NCI-H2196 (cell line): ENCODE measurements around the gene STARD5.

Source experiments
- DNase-seq: peaks from one replicate; lab custom pipeline; 2025; ENCODE audit not compliant: unreplicated experiment; lab: John Stamatoyannopoulos, UW

Gene STARD5

DNA sequence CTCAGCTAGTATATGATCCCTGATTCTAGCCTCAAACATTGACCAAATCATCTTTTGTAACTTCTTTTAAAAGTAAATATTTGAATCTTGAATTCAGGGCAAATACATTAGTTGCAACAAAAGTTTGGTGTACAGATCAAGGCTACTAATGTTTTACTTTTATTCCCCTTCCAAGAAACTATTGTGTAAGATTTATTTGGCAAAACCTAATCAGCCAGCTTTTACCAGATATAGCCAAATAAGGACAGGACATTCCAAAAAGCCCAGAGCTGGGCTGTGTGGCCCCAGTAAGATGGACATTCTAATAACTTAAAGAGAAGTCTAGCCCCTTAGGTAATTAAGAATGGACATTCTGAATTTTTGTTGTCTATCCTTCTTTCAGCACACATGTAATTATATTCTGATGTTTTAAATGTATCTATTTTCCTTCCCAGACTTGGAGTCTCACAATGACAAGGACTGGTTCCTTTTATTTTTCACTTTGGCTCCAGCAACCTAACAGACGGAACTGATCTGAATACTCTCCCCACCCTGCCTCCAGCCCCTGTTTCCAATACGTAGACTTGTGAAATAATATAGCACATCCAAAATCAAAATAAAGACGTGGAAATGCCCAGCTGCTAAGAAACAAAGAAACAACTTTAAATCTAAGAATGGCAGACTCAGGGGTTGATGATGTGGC lies 48.1 kb downstream of the STARD5 start:
- DNase-seq, result no peak

DNA sequence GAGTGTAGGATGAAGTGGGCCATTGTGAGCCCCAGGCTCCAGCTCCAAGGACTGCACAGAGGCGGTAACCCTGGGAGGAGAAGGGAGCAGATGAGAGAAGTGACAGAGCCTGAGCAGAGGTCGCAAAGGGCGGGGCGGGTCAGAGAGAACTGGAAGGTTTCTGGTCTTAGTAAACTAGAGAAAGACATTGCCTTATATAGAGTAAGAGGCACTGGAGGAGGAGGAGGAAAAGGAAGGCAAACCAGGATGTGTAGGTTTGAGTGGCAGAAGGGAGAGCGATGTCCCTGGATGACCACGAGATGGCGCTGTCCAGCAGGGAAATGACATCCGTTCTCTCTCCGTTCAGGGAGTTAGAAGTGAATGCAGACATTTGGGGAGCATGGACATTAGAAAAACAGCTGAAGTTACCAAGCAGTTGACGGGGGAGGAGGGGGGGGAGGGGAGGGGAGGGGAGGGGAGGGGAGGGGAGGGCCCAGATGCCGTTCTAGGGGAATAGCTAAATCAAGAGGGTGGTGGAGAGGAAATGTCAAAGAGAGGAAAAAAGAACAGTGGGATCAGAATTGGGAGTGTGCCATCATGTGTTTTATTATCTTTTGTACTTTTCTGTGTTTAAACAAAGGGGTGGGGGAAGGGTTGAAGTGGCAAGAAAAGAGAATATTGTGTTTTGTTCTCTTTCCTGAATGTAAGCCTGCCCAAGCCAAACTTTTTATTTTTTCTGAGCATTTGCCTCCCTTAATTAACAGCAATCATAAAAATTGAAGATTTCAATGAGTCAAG lies 48.8 kb downstream of the STARD5 start:
- DNase-seq, result peak; percentile 65

DNA sequence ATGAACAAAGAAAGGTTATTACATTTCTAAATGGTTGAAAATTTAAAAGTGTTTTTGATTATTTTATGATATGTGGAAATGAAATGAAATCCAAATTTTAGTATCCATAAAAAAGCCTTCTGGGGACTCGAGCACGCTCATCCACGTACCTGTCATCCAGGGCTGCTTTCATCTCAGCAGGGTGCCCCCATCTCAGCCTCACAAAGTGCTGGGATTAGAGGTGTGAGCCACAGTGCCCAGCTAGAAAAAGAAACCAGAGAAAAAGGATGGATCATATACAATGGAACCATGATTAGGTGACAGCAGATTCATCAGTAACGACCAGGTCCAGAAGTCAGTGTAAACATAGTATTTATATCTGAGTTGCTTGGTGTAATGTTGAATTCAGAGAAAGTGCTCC lies 49.7 kb downstream of the STARD5 start:
- no peak for DNase-seq

DNA sequence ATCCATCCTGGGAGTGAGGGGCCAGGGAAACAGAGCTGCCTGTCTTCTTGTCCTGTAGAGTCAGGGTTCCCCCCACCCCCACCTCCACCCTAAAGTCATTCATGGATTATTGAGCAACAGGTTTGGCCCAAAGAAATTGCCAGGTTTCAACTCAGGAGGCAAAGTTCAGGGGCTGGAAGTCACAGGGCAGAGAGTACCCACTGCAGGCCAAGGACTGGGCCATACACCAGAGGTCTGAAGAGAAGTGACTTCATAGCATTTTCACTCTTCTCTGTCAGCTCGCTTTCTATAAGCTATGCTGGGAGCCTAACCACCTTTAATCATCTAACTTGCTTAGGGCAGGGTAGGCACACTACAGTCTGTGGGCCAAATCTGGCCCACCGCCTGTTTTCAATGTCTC lies 50.1 kb downstream of the STARD5 start:
- no peak for DNase-seq

DNA sequence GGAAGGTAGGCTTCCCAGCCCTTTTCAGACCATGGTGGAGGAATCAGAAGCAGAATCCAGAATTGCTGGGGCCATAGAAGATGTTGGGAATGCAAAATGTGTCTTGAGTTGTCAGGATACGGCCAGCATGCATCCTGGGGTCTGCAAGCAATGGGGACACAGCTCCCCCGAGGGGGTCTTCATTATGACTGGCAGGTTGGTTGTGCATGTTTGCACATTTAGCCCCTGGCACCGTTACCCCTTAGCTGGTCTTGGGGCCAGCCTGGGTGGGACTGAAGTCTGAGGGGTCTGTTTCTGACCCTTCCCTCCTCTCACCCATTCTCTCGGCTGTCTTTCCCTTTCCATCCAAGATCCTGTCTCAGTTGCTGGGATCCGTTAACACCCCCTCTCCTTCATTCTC lies 50.7 kb downstream of the STARD5 start:
- no peak for DNase-seq

DNA sequence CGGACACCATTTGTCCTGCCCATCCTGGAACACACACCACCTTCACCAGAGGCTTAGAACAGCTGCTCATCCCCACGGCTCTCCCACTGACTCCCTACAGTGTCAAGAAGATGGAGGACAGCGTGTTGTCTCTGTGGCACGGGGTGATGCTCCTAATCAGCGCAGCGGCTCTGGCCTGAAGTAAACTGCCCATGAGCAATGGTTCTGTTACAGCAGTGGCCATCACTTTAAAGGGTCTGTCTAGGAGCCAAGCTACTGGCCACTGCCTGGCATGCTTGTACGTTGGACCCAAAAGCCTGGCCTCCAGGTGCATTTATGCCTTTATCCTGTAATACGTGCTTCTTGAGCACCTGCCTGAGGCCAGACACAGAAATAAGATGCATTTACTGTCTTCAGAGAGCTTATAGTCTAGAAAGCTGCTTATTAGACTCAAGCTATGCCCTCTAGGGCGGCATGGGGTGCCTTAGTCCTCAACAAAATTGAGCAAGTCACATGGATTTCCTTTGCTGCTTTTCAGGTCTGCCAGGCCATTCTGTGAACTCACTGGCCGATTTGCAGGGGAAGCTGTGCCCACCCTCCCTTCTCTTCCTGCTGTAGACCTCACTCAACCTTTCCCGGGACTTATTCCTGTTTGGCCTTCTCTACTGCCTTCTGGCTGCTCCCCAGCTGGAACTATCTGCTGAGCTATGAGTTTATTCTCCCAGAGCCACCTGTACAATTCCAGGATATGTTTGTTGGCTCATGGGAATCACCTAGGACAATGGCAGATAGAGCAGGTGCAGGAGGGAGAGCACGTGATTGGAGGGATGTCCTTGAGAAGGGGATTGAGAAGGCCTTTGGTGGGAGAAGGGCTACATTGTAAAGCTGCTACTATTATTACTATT lies 51.9 kb downstream of the STARD5 start:
- DNase-seq, result no peak

DNA sequence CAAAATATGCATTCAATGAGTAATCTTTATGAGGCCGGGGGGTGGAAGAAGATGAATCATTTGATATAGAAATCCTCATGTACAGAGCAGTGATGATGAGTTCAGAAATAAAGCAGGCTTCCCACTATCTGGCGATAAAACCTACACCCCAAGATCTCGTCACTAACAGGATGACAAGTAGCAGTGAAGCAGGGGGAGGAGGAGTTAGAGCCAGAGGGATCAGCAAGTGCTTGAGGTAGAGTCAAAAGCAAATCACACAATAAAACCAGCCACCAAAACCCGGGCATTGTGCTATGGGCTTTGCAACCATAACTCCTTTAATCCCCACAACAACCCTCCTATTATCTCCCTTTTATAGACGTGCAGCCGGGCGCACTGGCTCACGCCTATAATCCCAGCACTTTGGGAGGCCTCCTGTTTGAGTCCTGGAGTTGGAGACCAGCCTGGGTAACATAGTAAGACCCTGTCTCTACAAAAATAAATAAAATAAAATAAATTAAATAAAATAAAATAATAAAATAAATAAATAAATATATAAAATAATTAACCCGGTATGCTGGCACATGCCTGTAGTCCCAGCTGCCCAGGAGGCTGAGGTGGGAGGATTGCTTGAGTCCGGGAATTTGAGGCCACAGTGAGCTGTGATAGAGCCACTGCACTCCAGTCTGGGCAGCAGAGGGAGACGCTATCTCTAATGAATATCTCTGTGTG lies 53.0 kb downstream of the STARD5 start:
- no peak for DNase-seq

DNA sequence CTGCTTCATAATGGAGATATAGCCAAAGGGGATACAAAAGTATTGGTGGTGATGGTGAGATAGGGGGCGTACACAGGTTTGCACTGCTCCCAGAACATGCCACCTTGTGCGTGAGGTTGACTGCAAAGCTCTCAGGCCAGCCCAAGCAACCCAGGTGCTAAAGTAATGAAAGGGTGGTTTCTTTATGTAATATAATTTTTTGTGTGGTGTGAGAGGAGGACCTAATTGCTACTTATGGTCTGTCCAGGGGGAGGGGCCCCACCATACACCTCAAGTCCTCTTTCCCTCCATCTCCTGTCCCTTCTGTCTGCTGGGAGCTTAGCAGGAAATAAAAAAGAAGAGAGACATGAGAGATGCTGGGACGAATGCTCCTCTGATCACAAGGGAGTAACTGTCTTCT lies 53.8 kb downstream of the STARD5 start:
- no peak for DNase-seq

DNA sequence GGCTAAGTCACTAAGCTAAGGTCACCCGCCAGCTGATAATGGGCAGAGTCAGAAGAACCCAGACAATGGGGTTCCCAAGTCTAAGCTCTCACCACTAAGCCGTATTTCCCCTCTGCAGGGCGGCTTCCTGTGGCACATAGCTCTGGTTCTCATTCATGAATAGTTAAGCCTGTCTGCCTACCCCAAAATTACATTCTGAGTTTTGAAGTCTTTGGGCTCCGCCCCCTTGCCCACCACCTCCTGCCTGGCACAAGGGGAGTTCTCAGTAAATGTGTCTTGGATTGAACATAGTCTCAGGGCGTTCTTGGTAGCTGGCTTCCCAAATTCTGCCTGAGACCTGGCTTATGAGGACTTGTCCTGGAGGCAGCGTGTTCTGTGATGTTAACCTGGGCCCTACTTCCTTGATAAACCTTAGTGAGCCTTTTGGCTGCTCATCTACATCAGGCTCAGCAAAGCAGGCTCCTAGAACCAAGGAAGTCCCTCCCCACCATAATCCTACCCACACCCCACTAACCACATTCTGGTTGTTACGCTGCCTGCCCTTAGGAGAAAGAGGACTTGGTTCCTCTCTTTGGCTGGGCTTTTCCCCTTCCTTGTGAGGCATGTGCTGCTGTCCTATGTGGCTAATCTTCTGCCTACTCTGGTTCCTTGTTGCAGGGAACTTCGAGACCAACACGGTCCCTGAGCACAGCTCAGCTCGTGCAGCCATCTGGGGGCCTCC lies 54.9 kb downstream of the STARD5 start:
- DNase-seq, result no peak

DNA sequence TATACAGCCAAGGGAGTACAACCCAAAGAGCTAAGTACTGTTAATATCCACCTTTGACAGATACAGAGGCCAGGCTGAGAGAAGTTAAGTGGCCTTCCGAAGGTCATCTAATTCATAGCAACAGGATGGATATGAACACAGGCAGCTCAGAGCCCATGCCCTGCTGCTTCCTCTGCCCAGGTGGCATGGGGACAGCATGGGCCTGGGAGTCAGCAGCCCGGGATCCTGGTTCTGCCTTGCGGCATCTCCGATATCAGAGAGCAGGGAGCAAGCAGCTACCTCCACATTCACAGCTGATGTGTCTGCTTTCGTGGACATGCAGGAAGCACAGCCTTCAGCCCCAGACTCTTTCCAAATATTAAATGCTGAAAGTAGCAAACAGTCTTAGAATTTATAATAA lies 55.6 kb downstream of the STARD5 start:
- no peak for DNase-seq

DNA sequence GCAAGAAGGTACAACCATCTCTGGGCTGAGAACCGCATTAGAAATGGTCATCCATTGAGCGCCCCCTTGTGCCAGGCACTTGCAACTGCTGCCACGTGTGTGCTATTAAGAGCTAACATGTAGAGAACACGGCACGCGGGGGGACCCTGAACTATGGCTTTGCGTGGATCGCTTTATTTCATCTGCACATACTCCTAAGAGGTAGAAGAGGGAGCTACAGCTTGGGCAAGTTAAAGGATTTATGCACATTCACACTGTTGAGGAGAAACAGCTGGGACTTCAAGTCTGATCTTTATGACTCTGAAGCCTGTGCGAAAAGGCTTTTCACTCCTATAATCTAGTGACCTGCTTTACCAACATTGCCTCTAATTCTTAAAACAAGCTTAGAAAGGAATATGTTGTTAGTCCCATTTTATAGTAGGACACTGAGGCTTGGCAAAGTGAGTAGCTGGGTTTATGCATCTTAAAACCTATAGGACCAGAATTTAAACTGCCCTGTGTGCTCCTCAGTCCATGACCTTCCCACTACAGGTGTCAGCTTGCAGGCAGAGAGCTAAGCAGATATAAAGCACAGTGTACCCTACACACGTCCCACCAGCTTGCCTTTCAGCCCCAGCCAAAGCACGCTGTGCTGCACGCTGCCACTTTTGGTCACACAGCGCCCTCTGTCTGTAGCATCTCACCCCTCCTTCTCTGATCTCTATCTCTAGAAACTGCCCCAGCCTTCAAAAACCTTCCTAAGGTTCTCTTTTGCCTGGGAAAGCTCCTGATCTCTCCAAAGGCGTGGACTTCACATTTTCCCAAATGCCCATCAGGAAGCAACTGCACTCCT lies 57.8 kb downstream of the STARD5 start:
- peak; percentile 71 for DNase-seq

DNA sequence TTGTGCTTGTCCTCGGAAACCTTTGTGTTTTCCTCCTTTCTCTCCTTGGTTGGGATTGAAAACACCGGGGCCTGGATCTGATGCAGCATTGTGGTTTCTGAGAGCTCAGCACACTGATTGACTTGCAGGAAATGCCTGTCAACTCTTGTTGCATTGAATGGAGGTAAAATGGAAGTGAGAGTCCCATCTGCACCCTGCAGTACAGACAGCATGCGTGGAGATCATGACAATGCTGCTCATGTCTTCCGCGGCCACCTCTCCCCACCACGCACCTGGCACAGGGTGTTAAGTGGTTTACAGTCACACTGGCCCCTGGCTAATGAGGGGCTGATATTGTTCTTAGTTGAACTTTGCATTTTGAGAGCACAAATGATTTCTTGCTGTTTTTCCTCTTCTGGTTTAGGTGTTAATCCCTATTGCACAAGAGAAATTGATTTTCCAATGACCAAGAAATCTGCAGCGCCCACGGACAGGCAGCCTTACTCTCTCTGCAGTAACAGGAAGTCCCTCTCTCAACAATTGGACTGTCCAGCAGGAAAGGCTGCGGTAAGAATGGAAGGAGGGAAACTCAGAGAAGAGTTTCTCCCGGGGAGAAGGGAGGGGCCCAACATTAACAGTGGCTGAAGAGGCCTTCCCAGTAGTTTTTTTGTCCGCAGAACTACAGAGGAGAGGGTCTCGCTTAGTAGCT lies 58.5 kb downstream of the STARD5 start:
- no peak for DNase-seq

DNA sequence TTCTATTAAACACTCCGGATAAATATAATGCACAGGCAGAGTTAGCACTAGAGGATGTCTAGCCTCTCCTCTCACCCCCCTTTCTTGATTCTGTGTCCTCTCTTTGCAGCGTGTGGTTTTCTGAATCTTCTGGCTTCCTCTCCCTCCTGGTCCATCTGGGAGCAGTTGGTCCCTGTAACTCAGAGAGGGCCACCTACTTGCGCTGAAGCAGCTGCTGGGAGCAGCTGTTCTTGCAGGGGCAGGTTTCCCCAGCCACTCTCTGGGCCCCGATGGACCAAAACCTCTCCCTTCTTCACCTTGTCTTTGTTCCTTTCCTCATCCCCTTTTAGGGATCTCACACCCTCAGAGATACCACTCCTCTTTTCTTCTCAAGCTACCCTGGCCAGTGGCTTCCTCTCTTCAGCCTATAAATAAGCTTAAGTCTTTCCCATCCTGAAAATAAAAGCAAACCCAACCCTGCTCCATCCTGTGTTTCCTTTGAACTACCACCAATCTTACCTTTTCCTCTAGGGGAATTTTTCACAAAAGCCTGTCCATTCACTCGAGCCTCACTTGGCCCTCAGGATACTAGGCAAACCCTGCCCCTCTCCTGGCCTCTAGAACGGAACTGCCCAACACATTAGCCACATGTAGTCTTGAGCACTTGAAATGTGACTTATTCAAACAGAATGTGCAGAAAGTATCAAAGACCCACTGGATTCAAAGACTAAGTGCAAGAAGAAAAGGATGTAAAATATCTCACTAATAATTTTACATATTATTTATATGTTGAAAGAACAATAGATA lies 59.7 kb downstream of the STARD5 start:
- DNase-seq, result no peak

DNA sequence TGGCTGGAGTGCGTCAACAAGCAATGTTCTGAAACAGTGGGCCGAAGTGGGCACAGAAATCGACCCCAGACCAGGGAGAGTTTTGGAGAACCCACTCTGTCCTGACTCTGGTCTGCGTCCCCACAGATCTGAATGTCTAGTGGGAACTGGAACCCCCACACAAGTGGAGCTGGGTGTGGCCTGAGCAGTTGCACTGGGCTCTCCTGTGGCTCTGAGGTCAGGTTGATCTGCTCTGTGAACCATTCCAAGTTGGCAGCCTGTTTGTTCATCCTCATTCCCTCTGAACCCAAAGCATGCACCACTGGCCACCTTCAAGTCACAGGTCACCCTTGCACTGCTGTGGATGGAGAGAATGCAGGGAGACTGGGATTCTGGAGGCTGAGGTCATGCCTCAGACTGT lies 60.5 kb downstream of the STARD5 start:
- DNase-seq, result no peak

DNA sequence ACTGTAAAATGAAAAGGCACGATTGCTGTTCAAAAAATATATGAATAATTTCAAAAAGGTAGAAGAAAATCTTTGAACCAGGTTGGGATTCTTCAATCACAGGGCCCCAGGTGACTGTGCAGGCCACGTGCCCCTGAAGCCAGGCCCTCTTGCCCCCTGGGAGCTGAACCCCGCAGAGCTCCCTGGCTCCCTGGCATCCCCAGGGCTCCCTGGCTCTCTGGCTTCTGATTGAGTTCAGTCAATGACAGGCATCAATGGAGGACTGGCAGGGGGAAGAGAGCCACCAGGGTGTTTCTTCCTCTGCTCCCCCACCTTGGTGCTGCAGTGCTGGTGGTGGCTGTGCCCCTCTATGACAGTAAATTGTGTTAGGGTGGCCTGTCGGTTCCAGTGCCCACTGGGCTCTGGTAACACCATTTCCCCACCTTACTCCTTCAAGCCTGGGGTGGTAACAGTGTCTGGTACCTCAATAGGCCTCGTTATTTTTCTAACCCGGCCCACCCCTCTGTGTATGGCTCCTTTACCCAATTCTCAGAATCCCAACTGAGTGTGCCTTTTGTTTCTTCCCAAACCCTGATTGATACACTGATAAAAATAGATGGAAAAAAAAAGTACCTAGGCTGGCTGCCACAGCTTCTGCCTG lies 62.6 kb downstream of the STARD5 start:
- no peak for DNase-seq

DNA sequence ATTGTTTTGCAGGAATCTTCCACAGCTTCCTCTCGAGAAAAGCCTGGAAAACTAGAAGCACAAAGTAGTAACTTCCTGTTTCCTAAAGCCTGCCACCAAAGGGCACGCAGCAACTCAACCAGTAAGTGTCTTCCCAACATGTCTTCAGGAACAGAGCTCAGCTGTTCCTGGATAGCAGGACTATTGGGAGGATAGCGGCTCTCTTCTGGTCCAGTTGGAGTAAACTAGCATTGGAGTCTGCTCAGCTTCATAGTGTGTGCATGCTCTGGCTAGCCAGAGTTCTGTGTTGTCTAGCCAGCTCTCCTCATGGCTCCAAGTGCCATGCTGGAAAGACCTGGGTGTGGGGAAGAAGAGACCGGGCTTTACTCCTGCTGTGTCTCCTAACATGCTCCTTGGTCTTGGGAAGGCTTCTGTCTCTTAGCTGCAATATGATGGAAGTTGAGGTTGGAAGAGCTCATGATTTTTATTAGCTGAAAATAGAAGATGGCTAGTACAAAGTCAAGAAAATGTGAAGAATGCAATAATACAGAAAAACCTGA lies 64.1 kb downstream of the STARD5 start:
- no peak for DNase-seq
